SK-N-SH (cell line): ENCODE results near the gene COPS4. TPM values are rescaled to one million over a fixed set of nuclear protein-coding genes. Genes with fewer than 3 reads are reported as not detected.
A peak's percentile ranks its signal among the peaks of the same experiment; 100 is the strongest.
"Not testable (repeated sequence)": the region's sequence is repeated elsewhere in the genome, so short reads cannot be mapped to it uniquely, and the experiment has no call there.

Experiments used
- CTCF ChIA-PET: fragments of 300-600, 350-600 bp; formaldehyde crosslinking; extraction: SDS; loops from one replicate; lab custom pipeline; 2021; lab: Yijun Ruan, JAX
- POLR2A ChIA-PET: fragments of 350-600 bp; sonication (Branson Sonifier 250); formaldehyde crosslinking; extraction: SDS; loops from one replicate; lab custom pipeline; 2020; ENCODE audit warnings: antibody characterized with exemption, inconsistent platforms; lab: Yijun Ruan, JAX
- DNase-seq: peaks from one replicate; pipeline ENCODE4 v3.0.0; 2012
- H2AFZ ChIP-seq: fragments of 200-600 bp; sonication (generic); 2 replicates; pipeline ENCODE4 v1.8.1; 2016; ENCODE audit warnings: antibody characterized with exemption, mild to moderate bottlenecking, low read depth
- H3F3A ChIP-seq: fragments of 200-600 bp; sonication (generic); replicated peaks from 2 replicates; pipeline ENCODE3; 2016; ENCODE audit warnings: antibody characterized with exemption, mild to moderate bottlenecking; ENCODE audit not compliant: insufficient read depth
- H3K27ac ChIP-seq, 2 experiments: fragments of 200-500 bp in 1 of 2; fragments of 200-600 bp in 1 of 2; sonication (Bioruptor generic) in 1 of 2; sonication (generic), shearing (Covaris generic) in 1 of 2; 2 replicates each; pipeline versions ENCODE4 v1.5.1 to v1.6.1; 2014 to 2016; ENCODE audit warnings: low read depth in 2 of 2, inconsistent platforms in 1 of 2, low read length in 1 of 2, mild to moderate bottlenecking in 1 of 2, mixed read lengths in 1 of 2
- H3K27me3 ChIP-seq: fragments of 200-600 bp; sonication (generic), shearing (Covaris generic); 2 replicates; pipeline ENCODE4 v1.6.1; 2016; ENCODE audit warnings: mixed run types; ENCODE audit not compliant: insufficient read depth
- H3K36me3 ChIP-seq, 2 experiments: fragments of 200-500 bp in 1 of 2; fragments of 200-600 bp in 1 of 2; sonication (Bioruptor generic) in 1 of 2; sonication (generic) in 1 of 2; replicated peaks in 1 of 2; 2 replicates each; pipeline versions ENCODE3 to v1.5.1; 2014 to 2016; ENCODE audit warnings: low read length in 1 of 2, mild to moderate bottlenecking in 1 of 2; ENCODE audit not compliant: insufficient read depth in 2 of 2, control insufficient read depth in 1 of 2
- H3K4me1 ChIP-seq, 2 experiments: fragments of 200-500 bp in 1 of 2; fragments of 200-600 bp in 1 of 2; sonication (Bioruptor generic) in 1 of 2; sonication (generic), shearing (Covaris generic) in 1 of 2; 2 replicates each; pipeline versions ENCODE4 v1.5.1 to v1.6.1; 2014 to 2016; ENCODE audit warnings: low read depth in 1 of 2, low read length in 1 of 2, mixed run types in 1 of 2; ENCODE audit not compliant: insufficient read depth in 2 of 2, control insufficient read depth in 1 of 2
- H3K4me2 ChIP-seq: fragments of 200-600 bp; sonication (generic), shearing (Covaris generic); 2 replicates; pipeline ENCODE4 v1.6.1; 2017; ENCODE audit warnings: mixed run types
- H3K4me3 ChIP-seq, 2 experiments: fragments of 200-500 bp in 1 of 2; fragments of 200-600 bp in 1 of 2; sonication (Bioruptor generic) in 1 of 2; sonication (generic), shearing (Covaris generic) in 1 of 2; 2 replicates each; pipeline versions ENCODE4 v1.5.1 to v1.8.1; 2014 to 2016; ENCODE audit warnings: low read depth in 2 of 2, inconsistent platforms in 1 of 2, low read length in 1 of 2, mild to moderate bottlenecking in 1 of 2, mixed read lengths in 1 of 2, moderate library complexity in 1 of 2
- H3K79me2 ChIP-seq: fragments of 200-600 bp; sonication (generic); 2 replicates; pipeline ENCODE4 v1.8.1; 2017; ENCODE audit warnings: mild to moderate bottlenecking; ENCODE audit not compliant: insufficient read depth
- H3K9ac ChIP-seq: fragments of 200-600 bp; sonication (generic); 2 replicates; pipeline ENCODE4 v1.6.1; 2017; ENCODE audit warnings: mixed run types
- H3K9me2 ChIP-seq: fragments of 200-600 bp; sonication (generic); 2 replicates; pipeline ENCODE4 v1.6.1; 2017; ENCODE audit warnings: mixed run types
- H3K9me3 ChIP-seq: fragments of 200-600 bp; sonication (generic); 2 replicates; pipeline ENCODE4 v1.6.1; 2017; ENCODE audit warnings: mixed run types, mild to moderate bottlenecking, moderate library complexity
- H4K20me1 ChIP-seq: fragments of 200-600 bp; sonication (generic); 2 replicates; pipeline ENCODE4 v1.6.1; 2017; ENCODE audit warnings: mild to moderate bottlenecking, mixed run types; ENCODE audit not compliant: insufficient read depth
- EP300 ChIP-seq, 2 experiments: IDR thresholded peaks; 2 replicates each; pipeline versions ENCODE4 v1.4.0 to v1.6.1; 2012; ENCODE audit warnings: borderline replicate concordance in 1 of 2, low read depth in 1 of 2, low read length in 1 of 2
- FOSL2 ChIP-seq: IDR thresholded peaks from 2 replicates; pipeline ENCODE4 v1.4.0; 2012; ENCODE audit warnings: low read depth, mild to moderate bottlenecking, moderate library complexity, borderline replicate concordance
- NRF1 ChIP-seq: IDR thresholded peaks from 2 replicates; pipeline ENCODE4 v1.6.1; 2012; ENCODE audit warnings: low read depth, mild to moderate bottlenecking, low read length
- REST ChIP-seq: IDR thresholded peaks from 2 replicates; pipeline ENCODE4 v1.6.1; 2012; ENCODE audit warnings: mild to moderate bottlenecking, low read depth, low read length, moderate library complexity
- ZBTB33 ChIP-seq: IDR thresholded peaks from 2 replicates; pipeline ENCODE4 v1.4.0; 2012; ENCODE audit warnings: low read depth, borderline replicate concordance
- polyA plus RNA-seq, 3 experiments: library from polyadenylated mRNA; depleted of rRNA; stranded (reverse); fragments of >200 nt; gene quantifications; 2 replicates each; pipeline ENCODE4 v1.2.3, GENCODE V29; 2012
- TF ChIP-seq, protein P1 (sequence below): fragments of 150-350 bp; IDR thresholded peaks from 2 replicates; pipeline ENCODE4 v1.6.1; 2016; ENCODE audit warnings: mild to moderate bottlenecking, low read depth, low read length

COPS4 gene
- polyA plus RNA-seq, 1 of the 3 experiments (the other 2 are of a cell fraction), result 33.9 TPM

DNA sequence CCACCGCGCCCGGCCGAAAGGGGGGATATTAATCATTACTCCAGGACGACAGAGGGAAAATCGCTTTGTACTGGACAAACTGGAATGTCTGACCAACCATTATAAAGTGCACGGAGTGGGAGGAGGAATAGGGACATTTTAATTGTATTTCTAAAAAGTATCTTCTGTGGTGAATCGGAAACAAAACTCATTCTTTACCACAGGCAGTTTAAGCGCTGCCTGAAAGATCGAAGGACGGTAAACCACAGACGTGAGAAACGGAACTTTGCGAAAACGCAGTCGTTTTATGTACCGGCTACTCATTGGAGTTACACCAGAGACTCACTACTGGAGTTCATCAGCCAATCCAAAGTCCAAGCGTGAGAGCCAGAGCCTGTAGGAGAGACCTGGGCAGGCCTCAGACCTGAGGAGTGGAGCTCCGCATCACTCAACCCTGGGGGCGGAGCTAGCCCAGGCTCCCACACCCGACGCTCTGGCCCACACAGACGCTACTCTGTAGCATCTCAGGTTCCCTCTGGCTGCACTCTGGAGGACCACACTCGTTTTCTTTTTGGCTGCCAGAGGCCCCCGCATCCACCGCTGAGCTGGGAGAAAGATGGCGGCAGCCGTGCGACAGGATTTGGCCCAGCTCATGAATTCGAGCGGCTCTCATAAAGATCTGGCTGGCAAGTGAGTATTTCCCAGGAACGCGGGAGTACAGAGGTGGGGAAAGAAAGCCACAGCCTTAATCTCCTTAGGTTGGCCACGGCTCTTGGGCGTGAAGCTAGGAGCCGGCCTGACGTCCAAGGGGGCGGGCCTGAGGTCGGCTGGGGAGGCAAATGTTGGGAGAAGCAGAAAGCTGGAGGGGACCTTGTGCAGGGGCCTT is at the start of gene COPS4 (continued):
- TF ChIP-seq ZBTB33 (peak; percentile 55; the same call in 1 of the 2 replicates), REST (peak; percentile 18; the same call in 1 of the 2 replicates), NRF1 (no peak), FOSL2 (peak; percentile 3; the same call in 1 of the 2 replicates), EP300 (IDR thresholded peaks at IDR 0.05; ENCODE audit: borderline replicate concordance in 1 of 2, low read depth in 1 of 2, low read length in 1 of 2) (peak in 1 of 2 experiments; percentile 18; a peak in 1 of 4 replicates)
- TF ChIP-seq, protein P1, sequence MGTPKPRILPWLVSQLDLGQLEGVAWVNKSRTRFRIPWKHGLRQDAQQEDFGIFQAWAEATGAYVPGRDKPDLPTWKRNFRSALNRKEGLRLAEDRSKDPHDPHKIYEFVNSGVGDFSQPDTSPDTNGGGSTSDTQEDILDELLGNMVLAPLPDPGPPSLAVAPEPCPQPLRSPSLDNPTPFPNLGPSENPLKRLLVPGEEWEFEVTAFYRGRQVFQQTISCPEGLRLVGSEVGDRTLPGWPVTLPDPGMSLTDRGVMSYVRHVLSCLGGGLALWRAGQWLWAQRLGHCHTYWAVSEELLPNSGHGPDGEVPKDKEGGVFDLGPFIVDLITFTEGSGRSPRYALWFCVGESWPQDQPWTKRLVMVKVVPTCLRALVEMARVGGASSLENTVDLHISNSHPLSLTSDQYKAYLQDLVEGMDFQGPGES, result peak; percentile 35; the same call in 1 of the 2 replicates

- H3K4me2 ChIP-seq, H3K9me3 ChIP-seq, H3K4me3 ChIP-seq, H4K20me1 ChIP-seq, H3K36me3 ChIP-seq, H2AFZ ChIP-seq, DNase-seq, H3K9me2 ChIP-seq, H3K4me1 ChIP-seq, H3K27me3 ChIP-seq, CTCF ChIA-PET, H3K9ac ChIP-seq, POLR2A ChIA-PET: not testable (repeated sequence)
- H3F3A ChIP-seq, result peaks cover 34% of the 10 kb centered on the region
- H3K79me2 ChIP-seq, result peaks cover 72% of the 10 kb centered on the region
- peak overlapping the region in 1 of 2 experiments; percentile 92; a peak in 2 of 4 replicates for H3K27ac ChIP-seq
These were observed 47.5 kb upstream of the COPS4 start for GRCh38 chr4:82987519-82987918.
